Activated naive CD8-positive, alpha-beta T cell (primary cell): ENCODE results near the gene PLEKHG7.

ENCODE experiments used
- H3K27ac Mint-ChIP-seq: one replicate; pipeline ENCODE4 v1.8.0; 2021; ENCODE audit warnings: mixed read lengths
- H3K27me3 Mint-ChIP-seq: one replicate; pipeline ENCODE4 v1.8.0; 2021; ENCODE audit warnings: mixed read lengths
- H3K36me3 Mint-ChIP-seq: one replicate; pipeline ENCODE4 v1.8.0; 2021; ENCODE audit warnings: mixed read lengths
- H3K4me1 Mint-ChIP-seq: one replicate; pipeline ENCODE4 v1.8.0; 2021; ENCODE audit warnings: low read depth, mixed read lengths
- H3K4me3 Mint-ChIP-seq: one replicate; pipeline ENCODE4 v1.8.0; 2021; ENCODE audit warnings: mild to moderate bottlenecking, mixed read lengths
- H3K9me3 Mint-ChIP-seq: one replicate; pipeline ENCODE4 v1.8.0; 2021; ENCODE audit warnings: low read depth, mixed read lengths

PLEKHG7 gene

GRCh38 chr12:92726850-92727249 is 24.1 kb downstream of the PLEKHG7 start:
- H3K9me3 Mint-ChIP-seq, result peaks cover 11% of the 10 kb centered on the region
- peaks cover 2% of the 10 kb centered on the region for H3K27me3 Mint-ChIP-seq
- no peak overlapping the region for H3K4me3 Mint-ChIP-seq
- no peak overlapping the region for H3K27ac Mint-ChIP-seq
- H3K4me1 Mint-ChIP-seq, result no peaks in the 10 kb centered on the region
- no peaks in the 10 kb centered on the region for H3K36me3 Mint-ChIP-seq

- Mint-ChIP-seq H3K4me3 (no peak overlapping the region), H3K9me3 (peaks cover 7% of the 10 kb centered on the region), H3K4me1 (no peaks in the 10 kb centered on the region), H3K36me3 (no peaks in the 10 kb centered on the region), H3K27me3 (peaks cover 2% of the 10 kb centered on the region), H3K27ac (no peak overlapping the region)
Measured at GRCh38 chr12:92729773-92730305, 27.1 kb downstream of the PLEKHG7 start.

- no peaks in the 10 kb centered on the region for H3K36me3 Mint-ChIP-seq
- no peaks in the 10 kb centered on the region for H3K4me1 Mint-ChIP-seq
- no peak overlapping the region for H3K27ac Mint-ChIP-seq
- no peaks in the 10 kb centered on the region for H3K27me3 Mint-ChIP-seq
- no peak overlapping the region for H3K4me3 Mint-ChIP-seq
- no peaks in the 10 kb centered on the region for H3K9me3 Mint-ChIP-seq
Measured at GRCh38 chr12:92730758-92731157, 28.0 kb downstream of the PLEKHG7 start.

- no peaks in the 10 kb centered on the region for H3K9me3 Mint-ChIP-seq
- H3K4me1 Mint-ChIP-seq, result peaks cover 1% of the 10 kb centered on the region
- no peaks in the 10 kb centered on the region for H3K36me3 Mint-ChIP-seq
- H3K27me3 Mint-ChIP-seq, result no peaks in the 10 kb centered on the region
- no peak overlapping the region for H3K4me3 Mint-ChIP-seq
- no peak overlapping the region for H3K27ac Mint-ChIP-seq
Measured at GRCh38 chr12:92732216-92732615, 29.4 kb downstream of the PLEKHG7 start.

- Mint-ChIP-seq H3K27ac (no peak overlapping the region), H3K9me3 (no peaks in the 10 kb centered on the region), H3K36me3 (no peaks in the 10 kb centered on the region), H3K27me3 (no peaks in the 10 kb centered on the region), H3K4me3 (no peak overlapping the region), H3K4me1 (peaks cover 1% of the 10 kb centered on the region)
Measured at GRCh38 chr12:92732716-92733115, 29.9 kb downstream of the PLEKHG7 start.

GRCh38 chr12:92733181-92733580 is 30.4 kb downstream of the PLEKHG7 start:
- Mint-ChIP-seq H3K4me1 (peaks cover 1% of the 10 kb centered on the region), H3K27ac (no peak overlapping the region), H3K9me3 (no peaks in the 10 kb centered on the region), H3K4me3 (no peak overlapping the region), H3K36me3 (no peaks in the 10 kb centered on the region), H3K27me3 (no peaks in the 10 kb centered on the region)

GRCh38 chr12:92733661-92734060 is 30.9 kb downstream of the PLEKHG7 start:
- Mint-ChIP-seq H3K4me1 (peaks cover 1% of the 10 kb centered on the region), H3K9me3 (no peaks in the 10 kb centered on the region), H3K4me3 (no peak overlapping the region), H3K27me3 (no peaks in the 10 kb centered on the region), H3K36me3 (no peaks in the 10 kb centered on the region), H3K27ac (no peak overlapping the region)

GRCh38 chr12:92735131-92735721 is 32.4 kb downstream of the PLEKHG7 start:
- no peaks in the 10 kb centered on the region for H3K9me3 Mint-ChIP-seq
- no peaks in the 10 kb centered on the region for H3K36me3 Mint-ChIP-seq
- H3K27ac Mint-ChIP-seq, result no peak overlapping the region
- no peak overlapping the region for H3K4me3 Mint-ChIP-seq
- H3K27me3 Mint-ChIP-seq, result no peaks in the 10 kb centered on the region
- peaks cover 1% of the 10 kb centered on the region for H3K4me1 Mint-ChIP-seq

- H3K9me3 Mint-ChIP-seq, result no peaks in the 10 kb centered on the region
- no peak overlapping the region for H3K27ac Mint-ChIP-seq
- H3K4me3 Mint-ChIP-seq, result no peak overlapping the region
- H3K27me3 Mint-ChIP-seq, result no peaks in the 10 kb centered on the region
- H3K4me1 Mint-ChIP-seq, result peaks cover 1% of the 10 kb centered on the region
- H3K36me3 Mint-ChIP-seq, result no peaks in the 10 kb centered on the region
Measured at GRCh38 chr12:92736605-92737004, 33.8 kb downstream of the PLEKHG7 start.

GRCh38 chr12:92737855-92738850 is 35.4 kb downstream of the PLEKHG7 start:
- Mint-ChIP-seq H3K27ac (no peak overlapping the region), H3K4me3 (no peak overlapping the region), H3K9me3 (no peaks in the 10 kb centered on the region)

GRCh38 chr12:92739113-92739512 is 36.3 kb downstream of the PLEKHG7 start:
- Mint-ChIP-seq H3K27me3 (peaks cover 3% of the 10 kb centered on the region), H3K27ac (no peak overlapping the region), H3K4me3 (no peak overlapping the region), H3K9me3 (no peaks in the 10 kb centered on the region), H3K36me3 (no peaks in the 10 kb centered on the region), H3K4me1 (peaks cover 1% of the 10 kb centered on the region)

More at GRCh38 chr12:92737855-92738850, 35.4 kb downstream of the PLEKHG7 start:
- peaks cover 1% of the 10 kb centered on the region for H3K4me1 Mint-ChIP-seq
- no peaks in the 10 kb centered on the region for H3K36me3 Mint-ChIP-seq
- H3K27me3 Mint-ChIP-seq, result peaks cover 3% of the 10 kb centered on the region

- Mint-ChIP-seq H3K27me3 (peaks cover 3% of the 10 kb centered on the region), H3K4me1 (peaks cover 1% of the 10 kb centered on the region), H3K4me3 (no peak overlapping the region), H3K27ac (no peak overlapping the region), H3K36me3 (no peaks in the 10 kb centered on the region), H3K9me3 (no peaks in the 10 kb centered on the region)
Measured at GRCh38 chr12:92740411-92740810, 37.6 kb downstream of the PLEKHG7 start.

- Mint-ChIP-seq H3K27ac (no peak overlapping the region), H3K27me3 (peaks cover 3% of the 10 kb centered on the region), H3K4me1 (no peaks in the 10 kb centered on the region), H3K4me3 (no peak overlapping the region), H3K36me3 (no peaks in the 10 kb centered on the region), H3K9me3 (no peaks in the 10 kb centered on the region)
Measured at GRCh38 chr12:92743026-92743425, 40.2 kb downstream of the PLEKHG7 start.

- Mint-ChIP-seq H3K27me3 (peaks cover 3% of the 10 kb centered on the region), H3K36me3 (no peaks in the 10 kb centered on the region), H3K9me3 (no peaks in the 10 kb centered on the region), H3K4me3 (no peak overlapping the region), H3K27ac (no peak overlapping the region), H3K4me1 (no peaks in the 10 kb centered on the region)
Measured at GRCh38 chr12:92745856-92746550, 43.2 kb downstream of the PLEKHG7 start.

- no peaks in the 10 kb centered on the region for H3K4me1 Mint-ChIP-seq
- no peak overlapping the region for H3K27ac Mint-ChIP-seq
- H3K9me3 Mint-ChIP-seq, result no peaks in the 10 kb centered on the region
- H3K4me3 Mint-ChIP-seq, result no peak overlapping the region
- peaks cover 3% of the 10 kb centered on the region for H3K27me3 Mint-ChIP-seq
- H3K36me3 Mint-ChIP-seq, result no peaks in the 10 kb centered on the region
Measured at GRCh38 chr12:92747151-92747550, 44.4 kb downstream of the PLEKHG7 start.
